AG04449 (cell line): ENCODE results near the gene OTOP3.

Experiments used
- CTCF ChIA-PET: fragments of 350-600 bp; formaldehyde crosslinking; extraction: SDS; loops from one replicate; lab custom pipeline; 2021; ENCODE audit warnings: antibody characterized with exemption; lab: Yijun Ruan, JAX
- POLR2A ChIA-PET: fragments of 400-600, 350-600 bp; formaldehyde crosslinking; extraction: SDS; loops from one replicate; lab custom pipeline; 2020; ENCODE audit warnings: antibody characterized with exemption, inconsistent platforms; lab: Yijun Ruan, JAX
- DNase-seq: peaks from one replicate; pipeline ENCODE4 v3.0.0-alpha.2; 2010; ENCODE audit warnings: low read depth, low spot score
- H3K4me3 ChIP-seq: 2 replicates; pipeline ENCODE4 v1.5.1; 2011; ENCODE audit warnings: low read depth, mild to moderate bottlenecking, control low read depth, low read length
- CTCF ChIP-seq: IDR thresholded peaks from one replicate; pipeline ENCODE4 v1.5.1; 2011; ENCODE audit warnings: mild to moderate bottlenecking, moderate library complexity, low read length, control low read depth, inconsistent platforms; ENCODE audit not compliant: insufficient read depth; ENCODE audit errors: missing control alignments

Gene OTOP3

GRCh38 chr17:74951680-74952421 lies 16.2 kb downstream of the OTOP3 start:
- DNase-seq, result no peak
- CTCF ChIA-PET, result interaction anchor here (1.6 to 8.2 kb wide), 3 partner anchors 10 to 160 kb away, joined by 4 to 109 read pairs (median 61); partner anchors contain the start of genes OTOP2 and USH1G
- no peak overlapping the region for H3K4me3 ChIP-seq
- no peak for TF ChIP-seq CTCF
- POLR2A ChIA-PET, result no interaction called here

- DNase-seq, result no peak
- H3K4me3 ChIP-seq, result no peak overlapping the region
- CTCF ChIA-PET, result interaction anchor here (1.6 to 8.2 kb wide), 3 partner anchors 9 to 161 kb away, joined by 4 to 109 read pairs (median 61); partner anchors contain the start of genes OTOP2 and USH1G
- POLR2A ChIA-PET, result no interaction called here
- no peak for TF ChIP-seq CTCF
Observed at GRCh38 chr17:74952431-74953133, 16.9 kb downstream of the OTOP3 start.

- ChIA-PET POLR2A (no interaction called here), CTCF (interaction anchor here (1.6 to 8.2 kb wide), 3 partner anchors 8 to 162 kb away, joined by 4 to 109 read pairs (median 61); partner anchors contain the start of genes OTOP2 and USH1G)
- no peak for DNase-seq
Observed at GRCh38 chr17:74953134-74953687, 17.5 kb downstream of the OTOP3 start.

GRCh38 chr17:74954115-74954514 lies 18.4 kb downstream of the OTOP3 start:
- ChIA-PET CTCF (interaction anchor here (1.5 to 8.8 kb wide), 4 partner anchors 7 to 246 kb away, joined by 3 to 109 read pairs (median 82); partner anchors contain the start of genes OTOP2 and USH1G), POLR2A (no interaction called here)
- no peak for TF ChIP-seq CTCF
- no peak for DNase-seq
- H3K4me3 ChIP-seq, result no peak overlapping the region

More at GRCh38 chr17:74953134-74953687, 17.5 kb downstream of the OTOP3 start:
- H3K4me3 ChIP-seq, result no peak overlapping the region
- TF ChIP-seq CTCF, result no peak

GRCh38 chr17:74954665-74955421 lies 19.1 kb downstream of the OTOP3 start:
- ChIA-PET POLR2A (no interaction called here), CTCF (interaction anchor here (0.8 to 9.5 kb wide), 5 partner anchors 10 to 245 kb away, joined by 3 to 181 read pairs (median 102); partner anchors contain the start of genes HID1, OTOP2 and USH1G)
- H3K4me3 ChIP-seq, result no peak overlapping the region
- no peak for TF ChIP-seq CTCF
- no peak for DNase-seq
